Stimulated activated CD8-positive, alpha-beta memory T cell treated with anti-CD3 and anti-CD28 coated beads, Interleukin-12 subunit alpha, Interleukin-12 subunit beta, amount 100 ng/mL, for 24 hours (primary cell): Measurements from ENCODE around the gene PARP3.

Source experiments
- DNase-seq: peaks from one replicate; pipeline ENCODE4 v3.0.0-alpha.2; 2020; ENCODE audit errors: extremely low read depth

Gene PARP3

GRCh38 chr3:51966922-51967383 is 24.8 kb downstream of the PARP3 start:
- no peak for DNase-seq

DNA sequence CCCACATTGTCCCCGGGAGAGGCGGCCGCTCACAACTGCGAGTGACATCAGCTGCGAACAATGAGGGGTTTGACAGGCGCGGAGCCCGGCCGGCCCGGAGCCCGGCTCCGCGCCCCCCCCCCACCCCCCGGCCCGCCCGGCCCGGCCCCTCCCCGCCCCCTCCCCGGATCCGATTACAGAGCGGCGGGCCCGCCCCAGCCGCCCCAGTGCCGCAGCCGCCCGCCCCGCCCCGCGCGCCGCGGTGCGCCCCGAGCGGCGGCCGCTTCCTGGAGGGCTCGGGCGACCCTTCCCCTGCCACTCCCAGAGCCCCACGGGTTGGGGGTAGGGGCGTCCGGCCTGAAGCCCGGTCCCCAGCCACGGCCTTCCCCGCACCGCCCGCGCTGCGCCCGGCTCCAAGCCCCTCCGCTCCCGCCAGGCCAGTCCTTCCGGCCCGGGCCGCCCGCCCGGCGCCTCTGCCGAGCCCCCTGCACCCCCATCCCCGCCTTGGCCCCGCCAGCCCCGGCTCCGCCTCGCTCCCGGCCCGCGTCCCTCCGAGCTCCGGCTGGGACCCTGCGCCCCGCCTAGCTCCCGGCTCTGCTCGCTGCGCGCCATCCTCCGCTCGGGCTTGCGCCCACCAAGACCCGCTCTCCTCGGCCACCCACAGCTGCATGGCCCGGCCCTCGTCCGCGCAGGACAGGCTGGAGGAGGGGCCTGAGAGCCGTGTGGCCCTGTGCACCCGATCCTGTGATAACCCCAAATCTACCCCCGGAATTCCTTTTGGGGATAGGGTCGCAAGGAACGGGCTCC is 25.4 kb downstream of the PARP3 start, which contains the start of gene PCBP4:
Gene PCBP4 (minus strand): TSS at position 71 of the 786 bp plus-strand sequence. CDS start 6,214 bp downstream, outside the sequence.
- no peak for DNase-seq

DNA sequence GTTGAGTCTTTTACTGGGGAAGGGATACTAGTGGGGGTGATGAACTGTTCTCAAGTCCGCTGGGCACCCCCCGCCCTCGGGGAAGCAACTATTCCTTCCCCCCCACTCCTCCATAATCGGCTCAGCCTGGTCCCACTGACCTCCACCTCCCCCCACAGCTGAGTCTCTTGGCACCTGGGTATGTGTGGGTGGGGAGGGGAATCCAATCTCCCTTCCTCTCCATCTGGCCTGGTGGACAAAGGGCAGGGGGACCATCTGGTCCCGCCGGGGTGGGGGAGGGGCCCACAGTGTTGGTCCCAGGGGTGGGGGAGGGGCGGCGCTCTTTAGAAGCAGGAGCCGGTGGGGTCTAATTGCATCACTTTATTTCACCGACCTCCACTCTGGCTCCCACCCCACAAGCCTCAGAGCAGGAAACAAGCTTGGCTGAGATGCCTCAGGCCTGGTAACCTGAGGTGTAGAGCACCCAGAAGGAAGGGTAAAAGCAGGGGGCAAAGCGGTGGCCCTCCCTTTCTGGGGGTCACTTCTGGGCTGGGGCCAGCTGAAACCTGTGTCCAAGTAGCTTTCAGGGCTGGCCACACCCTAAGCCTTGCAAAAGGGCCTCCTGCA is 26.1 kb downstream of the PARP3 start:
- DNase-seq = no peak

- no peak for DNase-seq
Measured at GRCh38 chr3:51968883-51969678, 26.9 kb downstream of the PARP3 start.

DNA sequence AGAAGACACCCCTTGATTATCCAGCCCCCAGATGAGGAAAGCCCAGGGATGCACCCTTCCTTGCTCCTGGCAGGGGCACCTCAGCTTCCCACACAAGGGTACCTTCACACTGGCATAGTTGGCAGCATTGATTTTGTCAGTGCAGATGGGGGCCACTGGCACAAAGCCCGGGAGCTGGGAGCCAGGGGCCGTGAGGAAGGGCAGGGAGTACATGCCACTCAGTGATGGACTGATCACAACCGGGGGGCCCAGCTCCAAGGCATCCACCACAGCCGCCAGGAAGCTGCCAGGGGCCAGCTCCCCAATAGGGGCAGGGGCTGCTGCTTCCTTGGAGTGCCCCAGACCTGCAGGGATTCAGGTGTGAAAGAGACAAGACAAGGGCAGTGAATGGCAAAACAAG is 27.7 kb downstream of the PARP3 start:
- no peak for DNase-seq

DNA sequence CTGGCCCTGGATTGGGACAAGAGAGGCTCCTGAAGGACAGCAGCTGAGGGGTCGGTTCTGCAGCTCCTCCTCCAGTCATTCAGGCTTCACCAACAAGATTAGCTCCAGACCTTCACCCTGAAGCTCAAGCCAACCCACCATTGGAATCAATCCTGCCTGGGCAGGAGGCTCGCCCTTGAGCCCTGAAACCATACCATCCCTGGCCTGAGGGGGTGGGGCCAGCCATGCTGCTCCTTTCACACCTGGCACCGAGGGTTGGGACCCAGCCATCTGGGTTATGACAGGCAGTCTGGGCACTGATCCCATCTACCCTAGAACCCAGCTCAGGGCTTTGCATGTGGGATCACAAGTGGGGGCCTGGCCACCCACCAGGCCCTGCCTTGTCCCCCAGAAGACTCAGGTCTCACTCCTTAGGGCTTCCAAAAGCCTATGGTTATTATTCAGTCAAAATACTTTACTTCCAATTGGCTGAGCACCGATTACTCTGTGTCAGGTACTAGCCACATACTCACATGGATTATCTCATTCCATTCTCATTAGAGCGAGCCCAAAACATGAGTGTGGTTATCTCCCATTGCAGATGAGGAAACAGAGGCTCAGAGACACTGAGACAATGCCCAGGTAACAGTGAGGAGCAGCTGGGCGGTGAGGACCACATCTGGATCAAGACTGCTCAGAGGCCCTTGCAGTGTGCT is 28.6 kb downstream of the PARP3 start:
- DNase-seq = no peak

DNA sequence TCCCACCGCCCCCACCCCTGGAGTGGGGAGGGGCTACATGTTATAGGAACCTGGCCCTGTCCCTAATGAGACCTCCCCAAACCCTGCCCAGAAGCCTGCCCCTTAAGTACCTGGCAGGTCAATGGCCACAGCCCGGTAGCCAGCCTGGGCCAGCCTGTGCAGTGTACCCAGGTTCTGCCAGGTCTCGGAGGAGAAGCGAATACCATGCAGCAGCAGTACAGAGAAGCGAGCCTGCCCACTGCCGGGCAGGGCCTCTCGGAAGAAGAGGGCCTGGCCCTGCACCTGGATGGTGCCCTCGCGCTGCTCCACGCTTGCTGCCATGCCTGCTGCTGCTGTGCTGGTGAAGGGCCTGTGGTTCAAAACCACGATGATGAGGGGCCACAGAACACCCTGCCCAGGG is 29.2 kb downstream of the PARP3 start:
- DNase-seq = no peak

DNA sequence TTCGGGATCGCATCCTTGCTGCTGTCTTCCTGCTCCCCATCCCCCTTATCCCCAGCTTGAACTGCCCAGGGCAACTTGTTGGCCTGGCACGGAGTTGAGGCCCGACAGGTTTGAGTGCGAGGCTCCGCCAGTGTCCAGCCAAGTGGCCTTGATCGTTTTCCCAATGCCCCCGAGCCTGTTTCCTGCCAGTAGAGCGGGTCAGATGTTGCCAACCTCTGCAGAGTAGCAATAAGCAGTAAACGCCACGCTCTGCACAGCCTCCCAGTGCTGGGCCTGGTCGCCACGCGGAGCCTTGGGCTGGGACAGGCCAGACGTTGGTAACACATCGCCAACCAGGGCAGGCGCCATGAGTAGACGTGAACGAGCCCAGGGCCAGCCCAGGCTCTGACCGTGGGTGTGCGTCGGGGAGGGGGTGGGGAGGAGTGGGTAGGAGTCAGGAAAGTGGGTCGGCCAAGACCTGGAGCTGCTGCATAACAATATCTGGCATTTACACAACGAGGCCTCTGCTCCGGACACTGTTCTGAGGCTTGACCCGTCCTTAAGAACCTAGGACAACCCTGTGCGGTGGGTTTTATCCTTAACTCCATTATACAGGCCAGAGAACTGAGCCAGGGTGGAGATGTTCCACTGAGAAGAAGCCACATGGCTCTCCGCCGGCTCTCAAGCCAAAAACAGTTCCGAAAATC is 32.3 kb downstream of the PARP3 start:
- DNase-seq = no peak

- DNase-seq = peak; percentile 37
Measured at GRCh38 chr3:51974963-51975851, 33.0 kb downstream of the PARP3 start, which contains the start of gene ABHD14A. TSS of gene ABHD14A (plus strand) at chr3:51975064. CDS start at chr3:51975136, 72 bp downstream.

DNA sequence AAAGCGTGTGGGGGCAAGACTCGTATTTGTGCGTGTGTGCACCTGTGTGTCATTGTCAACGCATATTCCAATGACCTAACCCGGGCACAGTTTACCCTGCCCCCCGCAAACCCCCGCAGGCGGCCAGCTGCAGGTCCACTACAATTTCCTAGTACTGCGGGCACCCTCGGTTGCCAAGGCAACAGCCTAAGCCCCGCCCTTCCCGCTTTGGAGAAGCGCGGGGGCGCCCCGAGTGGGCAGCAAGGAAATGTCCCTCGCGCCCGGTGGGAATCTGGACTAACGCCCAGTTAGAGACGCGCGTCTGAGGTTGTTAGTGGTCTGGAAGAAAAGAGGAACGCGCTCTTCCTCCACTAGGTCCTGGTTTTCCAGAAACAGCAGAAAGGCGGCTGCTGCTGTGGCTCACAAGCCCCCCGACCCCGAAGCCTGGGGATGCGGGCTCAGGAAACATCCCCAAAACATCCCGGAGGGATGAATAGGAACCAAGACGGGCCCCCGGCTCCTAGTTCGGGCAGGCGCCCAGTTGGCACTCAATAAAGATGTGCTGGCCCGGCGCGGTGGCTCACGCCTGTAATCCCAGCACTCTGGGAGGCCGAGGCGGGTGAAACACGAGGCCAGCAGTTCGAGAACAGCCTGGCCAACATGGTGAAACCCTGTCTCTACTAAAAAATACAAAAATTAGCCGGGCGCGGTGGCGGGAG is 33.8 kb downstream of the PARP3 start:
- DNase-seq = no peak

GRCh38 chr3:51977446-51978142 is 35.4 kb downstream of the PARP3 start:
- no peak for DNase-seq

DNA sequence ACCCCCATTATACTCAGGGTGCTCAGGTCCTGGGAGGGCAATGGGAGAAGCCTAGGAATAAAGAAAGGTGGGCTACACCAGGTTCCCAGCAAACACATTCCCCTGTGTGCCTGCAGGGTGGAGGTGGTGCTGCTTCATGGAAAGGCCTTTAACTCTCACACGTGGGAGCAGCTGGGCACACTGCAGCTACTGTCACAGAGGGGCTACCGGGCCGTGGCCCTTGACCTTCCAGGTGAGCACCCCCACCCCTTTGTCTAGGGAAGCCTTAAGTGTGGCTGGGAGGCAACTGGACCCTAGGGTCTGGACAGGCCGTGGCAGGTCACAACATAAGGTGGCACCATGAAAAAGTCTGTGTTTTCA is 36.0 kb downstream of the PARP3 start:
- DNase-seq = no peak

GRCh38 chr3:51980253-51980652 is 38.1 kb downstream of the PARP3 start:
- no peak for DNase-seq

DNA sequence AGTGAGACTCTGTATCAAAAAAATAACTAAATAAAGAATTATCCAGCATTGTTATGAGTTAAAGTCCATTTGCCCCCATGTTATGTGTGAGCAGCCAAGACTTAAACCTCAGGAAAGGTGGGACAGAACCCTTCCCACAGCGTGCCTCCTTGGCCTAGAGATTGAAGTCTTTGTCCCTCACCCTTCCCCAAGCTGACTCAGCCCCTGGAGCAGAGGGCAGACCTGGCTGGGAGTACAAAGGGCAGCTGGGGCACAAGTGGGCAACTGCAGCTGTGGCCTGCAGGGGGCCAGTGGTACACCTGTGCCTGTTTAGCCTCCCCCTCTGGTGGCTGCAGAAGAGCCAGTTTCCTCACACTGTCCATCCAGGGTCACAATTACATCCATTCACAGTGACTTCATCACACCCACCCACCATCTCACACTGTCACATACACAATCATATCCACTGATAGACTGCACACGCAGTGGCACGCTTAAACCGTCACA is 40.2 kb downstream of the PARP3 start:
- DNase-seq = no peak

- peak; percentile 67 for DNase-seq
Measured at GRCh38 chr3:51982838-51983577, 40.8 kb downstream of the PARP3 start, which contains the start of gene ACY1. TSS of gene ACY1 (plus strand) at chr3:51983535. CDS start at chr3:51984065, 530 bp downstream.

DNA sequence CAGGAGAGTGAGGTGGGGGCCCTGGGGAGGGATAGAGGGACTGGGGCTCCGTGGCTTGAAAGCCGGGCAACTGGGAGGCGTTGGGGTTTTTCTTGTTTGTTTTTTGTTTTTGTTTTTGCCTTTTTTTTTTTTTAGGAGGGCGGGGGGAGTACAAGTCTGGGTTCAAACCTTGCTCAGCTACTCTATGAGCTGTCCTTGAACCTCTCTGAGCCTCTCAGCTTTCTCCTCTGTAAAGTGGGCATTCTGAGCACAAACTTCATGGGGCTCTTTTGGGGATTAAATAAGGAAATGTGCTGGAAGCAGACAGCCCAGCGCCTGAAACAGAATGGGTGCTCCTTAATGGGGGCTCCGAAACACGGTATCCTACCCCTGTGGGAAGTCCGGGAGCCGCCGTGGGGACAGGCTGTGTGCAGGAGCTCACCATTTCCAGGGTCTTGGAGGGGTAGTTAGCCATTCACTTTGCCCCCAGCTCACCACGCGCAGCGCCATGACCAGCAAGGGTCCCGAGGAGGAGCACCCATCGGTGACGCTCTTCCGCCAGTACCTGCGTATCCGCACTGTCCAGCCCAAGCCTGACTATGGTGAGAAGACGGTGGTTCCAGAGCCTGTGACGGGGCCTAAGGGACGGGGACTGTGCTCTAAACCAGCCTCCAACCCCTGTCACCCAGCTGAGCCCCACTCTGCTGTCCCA is 41.6 kb downstream of the PARP3 start:
- no peak for DNase-seq

GRCh38 chr3:51984269-51984647 is 42.1 kb downstream of the PARP3 start:
- no peak for DNase-seq
